ENCODE measurements around the gene FBXO47.

The FBXO47 gene, protein sequence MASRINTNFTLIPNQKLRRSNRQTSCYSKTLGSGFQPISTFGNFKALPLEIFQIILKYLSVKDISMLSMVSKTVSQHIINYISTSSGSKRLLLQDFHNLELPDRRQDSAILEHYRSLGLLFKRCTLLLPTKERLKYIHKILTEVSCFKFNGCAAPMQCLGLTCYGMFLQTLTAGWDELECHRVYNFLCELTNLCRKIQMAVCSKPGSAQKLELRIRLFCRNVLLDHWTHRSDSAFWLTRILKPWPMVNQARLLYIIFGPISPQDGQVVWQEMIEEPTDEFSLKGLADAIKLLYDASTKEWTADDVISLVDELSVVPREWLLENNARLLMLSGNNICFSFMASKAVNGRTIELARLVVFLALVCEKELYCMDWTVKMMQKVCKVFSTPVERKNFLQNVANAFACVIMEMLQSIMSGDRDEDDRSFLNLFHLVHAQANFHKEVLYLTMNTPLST

DNA sequence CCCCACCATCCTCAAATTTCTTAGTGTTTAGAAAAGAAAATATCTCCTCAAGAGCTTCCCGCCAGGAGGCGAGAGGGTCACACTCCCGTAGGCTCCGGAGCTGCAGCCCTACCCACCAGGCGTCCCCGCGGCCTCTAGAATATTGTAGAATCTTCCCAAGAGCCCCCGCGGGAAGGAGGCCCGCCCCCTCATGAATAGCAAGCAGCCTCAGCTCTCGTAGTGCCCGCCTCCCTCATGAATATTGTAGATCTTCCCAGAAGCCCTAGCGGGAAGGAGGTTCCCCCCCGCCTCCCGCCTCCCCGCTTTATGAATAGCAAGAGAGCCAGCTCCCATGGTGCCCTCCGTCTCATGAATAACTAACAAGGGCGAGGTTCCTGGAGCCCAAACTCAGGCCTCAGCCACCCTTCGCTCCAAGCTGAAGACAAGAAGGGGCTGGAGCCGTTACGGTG is at the start of gene FBXO47:
Gene FBXO47, minus strand, starts transcription at position 114 of the 449 bp plus-strand sequence. CDS start 4,378 bp downstream, outside the sequence.
- peak within 1 kb of the TSS; percentile 20 for H3K9ac ChIP-seq (ENCODE audit: low read length)
- peak within 1 kb of the TSS; percentile 31 for H3K27ac ChIP-seq (ENCODE audit: low read depth, low read length)

DNA sequence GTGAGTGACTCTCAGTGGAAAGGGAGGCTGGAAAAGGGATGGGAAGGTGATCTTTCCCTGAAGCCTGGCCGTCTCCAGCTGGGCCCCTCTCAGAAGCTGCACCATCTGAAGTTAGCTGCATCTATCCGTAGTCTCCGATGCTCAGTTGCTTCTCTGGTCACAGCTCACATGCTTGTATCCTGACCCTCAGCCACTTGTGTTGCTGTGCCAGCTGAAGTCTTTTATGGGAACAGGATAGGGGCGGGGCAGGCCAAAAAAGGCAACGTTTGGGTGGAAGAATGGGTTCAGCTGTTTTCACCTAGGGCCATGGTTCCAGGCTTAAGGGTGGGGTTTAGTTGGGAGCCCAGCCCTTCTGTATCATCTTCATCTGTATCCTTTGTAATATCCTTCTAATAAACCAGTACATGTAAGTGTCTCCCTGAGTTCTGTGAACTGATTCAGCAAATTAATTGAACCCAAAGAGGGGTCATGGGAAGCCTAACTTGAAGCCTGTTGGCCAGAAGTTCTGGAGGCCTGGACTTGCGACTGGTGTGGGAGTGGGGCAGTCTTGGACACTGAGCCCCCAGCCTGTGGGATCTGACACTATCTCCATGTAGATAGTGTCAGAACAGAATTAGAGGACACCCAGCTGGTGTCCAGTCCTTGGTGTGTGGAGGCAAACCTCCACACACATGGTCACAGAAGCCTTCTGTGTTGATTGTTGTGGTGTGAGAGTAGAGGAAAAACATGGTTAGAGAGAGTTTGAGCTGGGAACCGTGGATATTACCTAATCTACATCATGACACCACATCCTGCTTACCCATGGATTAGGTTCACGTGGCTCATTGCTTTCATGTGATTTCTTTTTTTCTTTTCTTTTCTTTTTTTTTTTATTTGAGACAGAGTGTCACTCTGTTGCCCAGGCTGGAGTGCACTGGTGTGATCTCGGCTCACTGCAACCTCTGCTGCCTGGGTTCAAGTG is 49.3 kb upstream of the FBXO47 start:
- Histone ChIP-seq H3K36me3 (ENCODE audit: control insufficient read depth, insufficient read depth, low read length) (no peaks in the 10 kb centered on the region), H3K9ac (ENCODE audit: low read length) (no peak overlapping the region), H3K27me3 (ENCODE audit: control insufficient read depth, insufficient read depth, low read length) (no peaks in the 10 kb centered on the region), H3K27ac (ENCODE audit: low read depth, low read length) (no peak overlapping the region), H3K4me3 (ENCODE audit: low read length) (no peak overlapping the region), H3K4me1 (ENCODE audit: control insufficient read depth, insufficient read depth, low read length) (no peaks in the 10 kb centered on the region)

More for the DNA sequence above, at the start of gene FBXO47:
- Histone ChIP-seq H3K4me3 (ENCODE audit: low read length) (peak within 1 kb of the TSS; percentile 46), H3K4me1 (ENCODE audit: control insufficient read depth, insufficient read depth, low read length) (no peaks in the 10 kb centered on the region), H3K36me3 (ENCODE audit: control insufficient read depth, insufficient read depth, low read length) (no peaks in the 10 kb centered on the region), H3K27me3 (ENCODE audit: control insufficient read depth, insufficient read depth, low read length) (no peaks in the 10 kb centered on the region)

DNA sequence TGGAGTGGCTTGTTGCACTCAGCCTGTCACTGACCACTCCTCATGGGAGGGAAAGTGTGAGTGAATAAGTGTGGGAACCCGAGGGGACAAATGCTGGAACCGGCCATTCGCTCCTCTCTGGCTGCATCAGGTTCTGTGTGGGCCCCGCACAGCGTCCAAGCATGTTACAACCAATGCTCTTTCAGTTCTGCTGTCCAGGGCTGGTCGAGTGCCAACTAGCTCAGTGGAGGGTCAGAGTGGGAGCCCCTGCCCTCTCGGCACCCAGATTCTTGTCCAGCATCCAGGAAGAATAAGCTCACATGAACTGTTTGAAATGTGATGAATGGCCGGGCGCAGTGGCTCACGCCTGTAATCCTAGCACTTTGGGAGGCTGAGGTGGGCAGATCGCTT is 48.3 kb upstream of the FBXO47 start:
- Histone ChIP-seq H3K27me3 (ENCODE audit: control insufficient read depth, insufficient read depth, low read length) (no peaks in the 10 kb centered on the region), H3K36me3 (ENCODE audit: control insufficient read depth, insufficient read depth, low read length) (no peaks in the 10 kb centered on the region), H3K27ac (ENCODE audit: low read depth, low read length) (no peak overlapping the region), H3K9ac (ENCODE audit: low read length) (no peak overlapping the region), H3K4me3 (ENCODE audit: low read length) (no peak overlapping the region), H3K4me1 (ENCODE audit: control insufficient read depth, insufficient read depth, low read length) (no peaks in the 10 kb centered on the region)

DNA sequence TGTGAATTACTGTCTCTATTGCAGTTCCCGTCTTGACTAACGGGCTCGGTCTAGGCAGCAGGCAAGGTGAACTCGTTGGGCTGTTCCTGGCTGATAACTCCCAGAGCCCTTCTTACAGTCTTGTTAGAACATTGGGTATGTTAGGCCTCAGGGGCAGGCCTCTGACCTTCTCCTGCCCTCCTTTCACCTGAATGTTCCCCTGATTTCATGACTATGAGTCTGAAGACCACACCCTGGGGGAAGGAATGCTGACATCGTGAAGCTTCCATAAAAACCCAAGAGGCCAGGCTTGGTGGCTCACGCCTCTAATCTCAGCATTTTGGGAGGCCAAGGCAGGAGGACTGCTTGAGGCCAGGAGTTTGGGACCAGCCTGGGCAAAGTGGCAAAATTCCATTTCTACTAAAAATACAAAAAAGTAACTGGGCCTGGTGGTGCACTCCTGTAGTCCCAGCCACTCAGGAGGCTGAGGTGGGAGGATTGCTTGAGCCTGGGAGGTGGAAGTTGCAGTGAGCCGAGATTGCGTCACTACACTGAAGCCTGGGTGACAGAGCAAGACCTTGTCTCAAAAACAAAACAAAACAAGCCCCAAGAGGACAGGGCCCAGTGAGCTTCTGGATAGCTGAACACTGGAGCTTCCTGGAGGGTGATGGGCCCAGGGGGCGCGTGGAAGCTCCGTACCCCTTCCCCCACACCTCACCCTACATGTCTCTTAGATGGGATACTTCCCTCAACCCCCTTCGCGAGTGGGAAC is 47.8 kb upstream of the FBXO47 start:
- Histone ChIP-seq H3K9ac (ENCODE audit: low read length) (no peak overlapping the region), H3K27me3 (ENCODE audit: control insufficient read depth, insufficient read depth, low read length) (no peaks in the 10 kb centered on the region), H3K36me3 (ENCODE audit: control insufficient read depth, insufficient read depth, low read length) (no peaks in the 10 kb centered on the region), H3K27ac (ENCODE audit: low read depth, low read length) (no peak overlapping the region), H3K4me1 (ENCODE audit: control insufficient read depth, insufficient read depth, low read length) (no peaks in the 10 kb centered on the region), H3K4me3 (ENCODE audit: low read length) (no peak overlapping the region)

DNA sequence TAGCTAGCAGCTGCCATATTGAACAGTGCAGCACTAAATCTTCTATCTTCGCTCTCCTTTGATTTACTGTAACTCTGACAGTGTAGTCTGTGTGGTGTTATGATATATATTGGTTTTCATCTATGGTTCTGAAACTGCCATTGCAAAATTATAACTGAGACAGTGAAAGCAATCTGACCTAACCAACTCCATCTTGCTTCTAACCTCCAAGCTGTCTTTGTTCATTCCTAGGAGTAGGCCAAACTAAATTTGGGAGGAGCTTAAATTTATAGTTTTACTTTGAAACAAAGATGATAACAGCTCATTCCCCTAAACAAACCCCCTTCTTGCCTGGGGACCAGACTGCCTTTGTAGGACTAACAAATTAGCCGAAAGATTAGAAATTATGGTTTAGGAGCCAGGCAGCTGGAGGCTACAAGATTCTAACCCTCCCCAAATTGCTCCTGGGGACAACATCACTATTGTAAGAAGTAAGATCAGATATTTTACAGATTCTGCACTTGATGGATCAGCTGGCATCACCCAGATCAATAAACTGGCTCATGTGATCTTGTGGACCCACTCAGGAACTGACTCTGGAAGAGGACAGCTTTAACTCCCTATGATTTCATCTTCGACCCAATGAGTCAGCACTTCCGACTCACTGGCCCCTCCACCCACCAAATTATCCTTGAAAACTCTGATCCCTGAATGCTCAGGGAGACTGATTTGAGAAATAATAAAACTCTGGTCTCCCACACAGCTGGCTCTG is 47.0 kb upstream of the FBXO47 start:
- no peaks in the 10 kb centered on the region for H3K4me1 ChIP-seq (ENCODE audit: control insufficient read depth, insufficient read depth, low read length)
- no peak overlapping the region for H3K4me3 ChIP-seq (ENCODE audit: low read length)
- H3K36me3 ChIP-seq (ENCODE audit: control insufficient read depth, insufficient read depth, low read length), result no peaks in the 10 kb centered on the region
- H3K27me3 ChIP-seq (ENCODE audit: control insufficient read depth, insufficient read depth, low read length), result no peaks in the 10 kb centered on the region
- no peak overlapping the region for H3K27ac ChIP-seq (ENCODE audit: low read depth, low read length)
- H3K9ac ChIP-seq (ENCODE audit: low read length), result no peak overlapping the region

DNA sequence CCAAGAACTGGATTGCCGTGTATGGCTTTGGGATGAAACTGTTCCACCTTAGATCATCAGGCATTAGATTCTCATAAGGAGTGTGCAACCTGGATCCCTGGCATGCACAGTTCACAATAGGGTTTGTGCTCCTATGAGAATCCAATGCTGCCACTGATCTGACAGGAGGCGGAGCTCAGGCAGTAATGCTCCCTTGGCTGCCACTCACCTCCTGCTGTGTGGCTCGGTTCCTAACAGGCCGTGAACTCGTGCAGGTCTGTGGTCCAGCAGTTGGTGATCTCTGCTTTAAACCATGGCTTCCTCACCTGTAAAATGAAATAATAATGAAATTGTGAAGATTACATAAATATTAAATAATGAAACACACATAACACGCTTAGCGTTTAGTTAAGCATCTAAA is 45.5 kb upstream of the FBXO47 start:
- Histone ChIP-seq H3K9ac (ENCODE audit: low read length) (no peak overlapping the region), H3K27me3 (ENCODE audit: control insufficient read depth, insufficient read depth, low read length) (no peaks in the 10 kb centered on the region), H3K27ac (ENCODE audit: low read depth, low read length) (no peak overlapping the region), H3K4me1 (ENCODE audit: control insufficient read depth, insufficient read depth, low read length) (no peaks in the 10 kb centered on the region), H3K36me3 (ENCODE audit: control insufficient read depth, insufficient read depth, low read length) (no peaks in the 10 kb centered on the region), H3K4me3 (ENCODE audit: low read length) (no peak overlapping the region)

DNA sequence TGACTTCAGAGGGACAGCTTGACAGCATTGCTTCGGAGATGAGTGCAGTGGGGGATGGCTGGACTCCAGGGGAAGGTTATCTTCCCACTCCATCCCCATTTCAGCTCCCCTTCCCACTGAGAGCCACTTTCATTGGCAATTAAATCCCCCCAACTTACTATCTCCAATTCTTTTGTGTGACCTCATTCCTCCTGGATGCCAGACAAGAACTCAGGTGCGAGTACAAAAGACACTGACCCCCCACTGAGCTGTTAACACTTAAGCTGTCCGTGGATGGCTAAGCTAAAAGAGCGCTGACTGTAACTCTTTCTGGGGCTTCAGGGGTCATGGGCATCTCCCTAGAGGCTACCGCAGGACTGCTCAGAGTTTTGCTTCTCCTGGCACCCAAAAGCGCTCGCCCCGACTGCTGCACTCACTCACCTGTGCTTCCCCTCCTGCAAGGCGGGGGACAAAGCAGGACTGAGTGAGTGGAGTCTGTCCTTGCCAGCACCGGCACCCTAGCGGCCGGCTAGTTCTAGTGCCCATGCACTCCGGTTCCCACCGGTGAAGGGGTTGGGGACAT is 44.8 kb upstream of the FBXO47 start:
- Histone ChIP-seq H3K27me3 (ENCODE audit: control insufficient read depth, insufficient read depth, low read length) (no peaks in the 10 kb centered on the region), H3K9ac (ENCODE audit: low read length) (no peak overlapping the region), H3K27ac (ENCODE audit: low read depth, low read length) (no peak overlapping the region), H3K4me3 (ENCODE audit: low read length) (no peak overlapping the region), H3K4me1 (ENCODE audit: control insufficient read depth, insufficient read depth, low read length) (no peaks in the 10 kb centered on the region), H3K36me3 (ENCODE audit: control insufficient read depth, insufficient read depth, low read length) (no peaks in the 10 kb centered on the region)

DNA sequence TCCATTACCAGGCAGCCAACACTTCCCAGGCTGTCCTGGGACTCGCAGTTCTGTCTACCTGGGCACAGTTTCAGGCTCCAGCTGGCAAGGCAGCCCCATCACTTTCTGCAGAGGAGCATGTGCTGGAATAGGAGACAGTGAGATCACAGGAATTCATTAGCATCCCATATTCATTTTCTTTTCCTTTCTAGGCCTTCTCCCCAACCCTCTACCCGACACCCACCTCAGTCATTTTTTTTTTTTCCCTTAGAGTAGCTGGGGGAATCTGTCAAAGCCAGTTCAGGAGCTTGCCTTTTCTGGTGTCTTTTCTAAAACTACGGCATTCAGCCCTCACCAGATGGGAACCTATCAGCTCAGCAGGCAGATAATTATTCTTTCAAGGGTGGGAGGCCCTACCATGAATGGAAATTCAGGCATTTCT is 42.4 kb upstream of the FBXO47 start:
- Histone ChIP-seq H3K36me3 (ENCODE audit: control insufficient read depth, insufficient read depth, low read length) (no peaks in the 10 kb centered on the region), H3K9ac (ENCODE audit: low read length) (no peak overlapping the region), H3K4me3 (ENCODE audit: low read length) (no peak overlapping the region), H3K27me3 (ENCODE audit: control insufficient read depth, insufficient read depth, low read length) (no peaks in the 10 kb centered on the region), H3K4me1 (ENCODE audit: control insufficient read depth, insufficient read depth, low read length) (no peaks in the 10 kb centered on the region), H3K27ac (ENCODE audit: low read depth, low read length) (no peak overlapping the region)

DNA sequence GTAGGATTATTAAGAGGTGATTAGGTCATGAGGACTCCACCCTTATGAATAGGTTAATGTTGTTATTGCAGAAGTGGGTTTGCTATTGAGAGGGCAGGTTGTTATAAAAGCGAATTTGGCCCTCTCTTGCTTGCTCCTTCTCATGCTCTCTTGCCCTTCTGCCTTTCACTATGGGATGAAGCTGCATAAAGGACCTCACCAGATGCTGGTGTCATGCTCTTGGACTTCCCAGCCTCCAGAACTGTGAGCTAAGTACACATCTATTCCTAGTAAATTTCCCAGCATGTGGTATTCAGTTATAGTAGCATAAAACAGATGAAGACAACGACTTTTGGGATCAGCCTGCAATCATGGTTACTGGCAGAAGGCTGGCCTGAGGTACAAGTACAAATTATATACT is 41.4 kb upstream of the FBXO47 start:
- Histone ChIP-seq H3K36me3 (ENCODE audit: control insufficient read depth, insufficient read depth, low read length) (no peaks in the 10 kb centered on the region), H3K27me3 (ENCODE audit: control insufficient read depth, insufficient read depth, low read length) (no peaks in the 10 kb centered on the region), H3K4me3 (ENCODE audit: low read length) (no peak overlapping the region), H3K4me1 (ENCODE audit: control insufficient read depth, insufficient read depth, low read length) (no peaks in the 10 kb centered on the region), H3K27ac (ENCODE audit: low read depth, low read length) (no peak overlapping the region), H3K9ac (ENCODE audit: low read length) (no peak overlapping the region)

DNA sequence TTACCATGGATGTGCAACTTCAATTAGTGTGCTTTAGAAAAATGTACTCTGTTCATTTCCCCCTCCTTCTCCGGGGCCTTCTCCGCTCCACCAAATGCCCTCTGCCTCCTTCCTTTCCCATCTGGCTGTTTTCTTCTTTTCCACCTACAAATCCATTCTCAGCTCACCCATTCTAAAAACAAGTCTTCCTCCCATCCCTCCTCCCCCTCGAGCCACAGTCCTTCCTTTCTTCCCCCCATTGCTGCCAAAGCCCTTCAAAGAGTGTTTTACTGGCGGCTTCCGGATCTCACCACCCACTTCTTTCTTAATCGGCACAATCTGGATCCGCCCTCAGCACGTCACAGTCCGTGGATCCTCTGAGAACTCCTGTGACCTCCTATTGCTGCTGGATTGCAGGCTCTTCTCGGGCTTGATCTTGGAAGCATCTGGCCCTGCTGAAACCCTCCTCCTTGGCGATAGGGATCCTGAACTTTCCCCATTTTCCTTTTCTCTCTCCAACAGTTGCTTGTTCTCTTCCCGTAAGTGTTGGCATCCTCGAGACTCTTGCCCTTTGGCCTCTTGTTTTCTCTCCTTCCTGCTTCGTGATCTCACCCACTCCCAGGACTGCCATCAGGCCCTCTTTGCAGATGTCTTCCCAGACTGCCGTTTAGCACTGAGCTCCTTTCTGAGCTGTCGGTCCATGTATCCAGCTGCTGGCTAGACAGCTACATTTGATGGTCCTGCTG is 36.0 kb upstream of the FBXO47 start:
- Histone ChIP-seq H3K36me3 (ENCODE audit: control insufficient read depth, insufficient read depth, low read length) (no peaks in the 10 kb centered on the region), H3K4me1 (ENCODE audit: control insufficient read depth, insufficient read depth, low read length) (peaks cover 2% of the 10 kb centered on the region), H3K4me3 (ENCODE audit: low read length) (no peak overlapping the region), H3K27ac (ENCODE audit: low read depth, low read length) (peak overlapping the region; percentile 66), H3K9ac (ENCODE audit: low read length) (no peak overlapping the region), H3K27me3 (ENCODE audit: control insufficient read depth, insufficient read depth, low read length) (no peaks in the 10 kb centered on the region)

Measured in rectal smooth muscle tissue (tissue), 1 donor.